ENCODE results near the gene HEPHL1.
"Not testable (repeated sequence)": the region's sequence is repeated elsewhere in the genome, so short reads cannot be mapped to it uniquely, and the experiment has no call there.

The HEPHL1 gene

DNA sequence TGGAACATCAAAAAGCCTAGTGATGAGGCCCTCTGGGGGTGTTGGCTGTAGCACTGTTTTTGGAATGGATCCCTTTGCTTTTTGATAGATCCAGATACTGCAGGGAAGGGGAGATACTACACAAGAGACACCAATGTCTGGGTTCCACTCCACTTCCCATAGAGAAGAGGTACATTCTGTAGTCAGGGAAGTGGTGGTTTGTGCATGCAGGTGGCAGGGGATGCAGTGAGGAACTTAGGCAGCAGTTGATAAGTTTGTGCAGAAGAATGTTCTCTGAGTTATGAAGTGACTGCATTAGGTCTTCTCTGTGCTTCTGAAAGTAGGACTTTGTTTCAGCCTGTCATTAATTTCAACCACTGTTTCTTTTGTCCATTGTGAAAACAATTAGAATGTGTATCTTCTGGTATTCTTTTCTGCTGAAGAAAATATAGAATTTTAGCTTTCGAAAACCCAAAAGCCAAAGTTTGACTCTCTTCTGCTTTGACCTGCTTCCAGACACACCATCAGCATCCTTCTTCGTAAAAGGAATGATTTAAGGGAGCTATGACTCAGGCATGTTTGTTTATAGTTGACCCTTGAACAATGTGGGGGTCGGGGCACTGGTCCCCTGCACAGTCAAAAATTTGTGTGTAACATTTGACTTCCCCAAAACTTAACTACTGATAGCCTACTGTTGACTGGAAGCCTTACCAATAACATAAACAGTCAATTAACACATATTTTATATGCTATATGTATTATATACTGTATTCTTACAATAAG, 133.1 kb downstream of the HEPHL1 start:
- no peak for DNase-seq

DNA sequence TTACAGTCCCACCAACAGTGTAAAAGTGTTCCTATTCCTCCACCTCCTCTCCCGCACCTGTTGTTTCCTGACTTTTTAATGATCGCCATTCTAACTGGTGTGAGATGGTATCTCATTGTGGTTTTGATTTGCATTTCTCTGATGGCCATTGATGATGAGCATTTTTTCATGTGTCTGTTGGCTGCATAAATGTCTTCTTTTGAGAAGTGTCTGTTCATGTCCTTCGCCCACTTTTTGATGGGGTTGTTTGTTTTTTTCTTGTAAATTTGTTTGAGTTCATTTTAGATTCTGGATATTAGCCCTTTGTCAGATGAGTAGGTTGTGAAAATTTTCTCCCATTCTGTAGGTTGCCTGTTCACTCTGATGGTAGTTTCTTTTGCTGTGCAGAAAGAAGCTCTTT, 136.2 kb downstream of the HEPHL1 start:
- DNase-seq, result not testable (repeated sequence)

All from activated CD4-positive, alpha-beta T cell treated with anti-CD3 and anti-CD28 coated beads for 48 hours (primary cell).